IMR-90 (cell line): ENCODE results near the gene TPP1. TPM values are rescaled to one million over a fixed set of nuclear protein-coding genes. Genes with fewer than 3 reads are reported as not detected.

Experiments
- ATAC-seq: fragments of 200-7000 bp; cut with Tn5 transposase; 2 replicates; pipeline ENCODE4 v1.9.1; 2020; ENCODE audit warnings: low read depth, mild to moderate bottlenecking, moderate library complexity
- BruUV-seq: library from RNA; stranded (reverse); fragments of 400-500 nt; replicated peaks from 2 replicates; lab custom pipeline; 2021; lab: Mats Ljungman, UMichigan
- CTCF ChIA-PET: fragments of 300-600 bp; formaldehyde crosslinking; extraction: SDS; loops from one replicate; lab custom pipeline; 2021; ENCODE audit warnings: antibody characterized with exemption; lab: Yijun Ruan, JAX
- POLR2A ChIA-PET: fragments of 300-600 bp; sonication (Branson Sonifier 250); formaldehyde crosslinking; loops from one replicate; lab custom pipeline; 2022; ENCODE audit warnings: antibody characterized with exemption; ENCODE audit not compliant: unreplicated experiment; lab: Charles Lee
- DNase-seq: peaks from one replicate; pipeline ENCODE4 v3.0.0; 2013
- H2AFZ ChIP-seq: replicated peaks from 2 replicates; pipeline ENCODE3; 2013; ENCODE audit warnings: low read length, mild to moderate bottlenecking; ENCODE audit not compliant: poor library complexity
- H2AK5ac ChIP-seq: 2 replicates; pipeline ENCODE4 v1.6.1; 2013; ENCODE audit warnings: low read depth, low read length, inconsistent platforms
- H2AK9ac ChIP-seq: replicated peaks from 2 replicates; pipeline ENCODE3; 2013; ENCODE audit warnings: mild to moderate bottlenecking, low read depth, low read length, moderate library complexity; ENCODE audit not compliant: poor library complexity
- H2BK120ac ChIP-seq: 2 replicates; pipeline ENCODE4 v1.6.1; 2013; ENCODE audit warnings: low read depth, low read length, inconsistent platforms
- H2BK15ac ChIP-seq: 3 replicates; pipeline ENCODE4 v1.6.1; 2013; ENCODE audit warnings: low read depth, low read length, inconsistent platforms
- H2BK20ac ChIP-seq: 2 replicates; pipeline ENCODE4 v1.6.1; 2013; ENCODE audit warnings: low read depth, mild to moderate bottlenecking, inconsistent platforms, low read length, moderate library complexity
- H2BK5ac ChIP-seq: 2 replicates; pipeline ENCODE4 v1.6.1; 2013; ENCODE audit warnings: mild to moderate bottlenecking, low read depth, low read length, inconsistent platforms; ENCODE audit not compliant: poor library complexity, severe bottlenecking
- H3K14ac ChIP-seq: replicated peaks from 2 replicates; pipeline ENCODE4 v1.6.1; 2013; ENCODE audit warnings: low read depth, low read length, inconsistent platforms
- H3K18ac ChIP-seq: 2 replicates; pipeline ENCODE4 v1.6.1; 2013; ENCODE audit warnings: low read depth, low read length, control low read depth
- H3K23ac ChIP-seq: 2 replicates; pipeline ENCODE4 v1.6.1; 2013; ENCODE audit warnings: low read depth, low read length, inconsistent platforms
- H3K27ac ChIP-seq: 2 replicates; pipeline ENCODE4 v1.5.1; 2013; ENCODE audit warnings: mild to moderate bottlenecking, control low read depth, low read length; ENCODE audit not compliant: insufficient read depth
- H3K27me3 ChIP-seq: 2 replicates; pipeline ENCODE4 v1.6.1; 2013; ENCODE audit warnings: low read length; ENCODE audit not compliant: control insufficient read depth, insufficient read depth
- H3K36me3 ChIP-seq: 2 replicates; pipeline ENCODE4 v1.6.1; 2013; ENCODE audit warnings: low read length, mixed read lengths; ENCODE audit not compliant: control insufficient read depth, insufficient read depth
- H3K4ac ChIP-seq: 2 replicates; pipeline ENCODE4 v1.6.1; 2013; ENCODE audit warnings: low read depth, low read length, inconsistent platforms
- H3K4me1 ChIP-seq: 2 replicates; pipeline ENCODE4 v1.6.1; 2013; ENCODE audit warnings: low read length, mixed read lengths; ENCODE audit not compliant: control insufficient read depth, insufficient read depth
- H3K4me2 ChIP-seq: 2 replicates; pipeline ENCODE4 v1.6.1; 2013; ENCODE audit warnings: low read depth, mild to moderate bottlenecking, control low read depth, low read length, moderate library complexity
- H3K4me3 ChIP-seq: 2 replicates; pipeline ENCODE4 v1.5.1; 2013; ENCODE audit warnings: low read depth, mild to moderate bottlenecking, control low read depth, low read length, moderate library complexity; ENCODE audit not compliant: insufficient read depth
- H3K56ac ChIP-seq: 2 replicates; pipeline ENCODE4 v1.6.1; 2013; ENCODE audit warnings: low read length, inconsistent platforms; ENCODE audit not compliant: insufficient read depth; ENCODE audit errors: extremely low read depth
- H3K79me1 ChIP-seq, 2 experiments: 2 replicates each; pipeline ENCODE4 v1.6.1; 2013; ENCODE audit warnings: low read length in 2 of 2, inconsistent platforms in 1 of 2, low read depth in 1 of 2
- H3K9ac ChIP-seq: 2 replicates; pipeline ENCODE4 v1.6.1; 2013; ENCODE audit warnings: low read depth, low read length, control low read depth
- H3K9me1 ChIP-seq: 2 replicates; pipeline ENCODE4 v1.6.1; 2013; ENCODE audit warnings: low read length, inconsistent platforms; ENCODE audit not compliant: insufficient read depth
- H3K9me3 ChIP-seq: 2 replicates; pipeline ENCODE4 v1.6.1; 2013; ENCODE audit warnings: low read length; ENCODE audit not compliant: control insufficient read depth, insufficient read depth
- H4K20me1 ChIP-seq: 2 replicates; pipeline ENCODE4 v1.6.1; 2013; ENCODE audit warnings: low read length, inconsistent platforms; ENCODE audit not compliant: insufficient read depth
- H4K5ac ChIP-seq: 2 replicates; pipeline ENCODE4 v1.6.1; 2013; ENCODE audit warnings: mild to moderate bottlenecking, low read depth, low read length, control low read depth
- H4K8ac ChIP-seq, 2 experiments: 2 replicates each; pipeline ENCODE4 v1.6.1; 2013; ENCODE audit warnings: low read depth in 2 of 2, low read length in 2 of 2, control low read depth in 1 of 2, inconsistent platforms in 1 of 2
- H4K91ac ChIP-seq: 2 replicates; pipeline ENCODE4 v1.6.1; 2013; ENCODE audit warnings: low read depth, low read length, inconsistent platforms; ENCODE audit not compliant: insufficient read depth
- BHLHE40 ChIP-seq: fragments of 150-350 bp; IDR thresholded peaks from 2 replicates; pipeline ENCODE4 v1.6.1; 2016; ENCODE audit warnings: mild to moderate bottlenecking, low read depth, low read length
- CEBPB ChIP-seq: IDR thresholded peaks from 2 replicates; pipeline ENCODE4 v1.6.1; 2012; ENCODE audit warnings: low read depth, low read length, improper control_type of control experiment
- CHD1 ChIP-seq: IDR thresholded peaks from 2 replicates; pipeline ENCODE4 v1.6.1; 2012; ENCODE audit warnings: low read depth, low read length, improper control_type of control experiment
- CTCF ChIP-seq: conservative IDR thresholded peaks from 2 replicates; pipeline ENCODE4 v1.5.1; 2012; ENCODE audit warnings: mild to moderate bottlenecking, low read depth, low read length, improper control_type of control experiment
- ELK1 ChIP-seq: fragments of 150-350 bp; IDR thresholded peaks from 2 replicates; pipeline ENCODE4 v1.6.1; 2016; ENCODE audit warnings: low read depth, mild to moderate bottlenecking, low read length, moderate library complexity, borderline replicate concordance
- FOS ChIP-seq: fragments of 150-350 bp; IDR thresholded peaks from 2 replicates; pipeline ENCODE4 v1.6.1; 2016; ENCODE audit warnings: low read depth, low read length
- MAFK ChIP-seq: IDR thresholded peaks from 2 replicates; pipeline ENCODE4 v1.6.1; 2012; ENCODE audit warnings: low read depth, low read length, improper control_type of control experiment
- MAZ ChIP-seq: IDR thresholded peaks from 2 replicates; pipeline ENCODE4 v1.6.1; 2012; ENCODE audit warnings: low read depth, mild to moderate bottlenecking, low read length, improper control_type of control experiment, moderate library complexity, borderline replicate concordance
- MXI1 ChIP-seq: IDR thresholded peaks from 2 replicates; pipeline ENCODE4 v1.6.1; 2012; ENCODE audit warnings: low read depth, mild to moderate bottlenecking, low read length, moderate library complexity, borderline replicate concordance
- NFE2L2 ChIP-seq: fragments of 150-350 bp; IDR thresholded peaks from 2 replicates; pipeline ENCODE4 v1.6.1; 2016; ENCODE audit warnings: low read depth, mild to moderate bottlenecking, low read length
- POLR2A ChIP-seq: IDR thresholded peaks from 2 replicates; pipeline ENCODE4 v1.6.1; 2012; ENCODE audit warnings: mild to moderate bottlenecking, low read depth, low read length
- RAD21 ChIP-seq: IDR thresholded peaks from 2 replicates; pipeline ENCODE4 v1.6.1; 2012; ENCODE audit warnings: low read length, improper control_type of control experiment
- RCOR1 ChIP-seq: IDR thresholded peaks from 2 replicates; pipeline ENCODE4 v1.6.1; 2012; ENCODE audit warnings: mild to moderate bottlenecking, low read length, improper control_type of control experiment; ENCODE audit not compliant: insufficient replicate concordance
- RFX5 ChIP-seq: IDR thresholded peaks from 2 replicates; pipeline ENCODE4 v1.8.0; 2012; ENCODE audit warnings: low read depth, mild to moderate bottlenecking, low read length, moderate library complexity
- SMC3 ChIP-seq: fragments of 150-350 bp; IDR thresholded peaks from 2 replicates; pipeline ENCODE4 v1.6.1; 2016; ENCODE audit warnings: low read depth, mild to moderate bottlenecking, antibody characterized with exemption, low read length, moderate library complexity
- WGBS, 2 experiments: methylation state at CpG; one replicate each; pipeline versions ENCODE4 v1.1.5 to v1.1.7; 2013; ENCODE audit warnings: missing lambda C conversion rate in 2 of 2; ENCODE audit not compliant: insufficient read length in 1 of 2; ENCODE audit errors: extremely low coverage in 2 of 2; 5-methylcytosine and 5-hydroxymethylcytosine counted together
- dilution Hi-C: fragments of 300-500 bp; cut with HindIII; formaldehyde crosslinking; loops from one replicate; pipeline ENCODE4 v1.14.3; 2018; ENCODE audit warnings: low sequenced_read_pairs; ENCODE audit not compliant: unreplicated experiment
- in situ Hi-C: fragments of 300-500 bp; cut with MboI; formaldehyde crosslinking; loops from 3 replicates; pipeline ENCODE4 v1.14.3; 2019; ENCODE audit warnings: low sequenced_read_pairs, inconsistent platforms, mixed read lengths
- intact Hi-C: fragments of 100-400 bp; cut with micrococcal nuclease; formaldehyde crosslinking; loops from 2 replicates; pipeline ENCODE4 v1.10.0; 2022
- polyA plus RNA-seq, 3 experiments: library from polyadenylated mRNA; depleted of rRNA; stranded (reverse); fragments of >200 nt; gene quantifications; 2 replicates each; pipeline ENCODE4 v1.2.3, GENCODE V29; 2012; ENCODE audit warnings: low replicate concordance in 1 of 3
- total RNA-seq: library from RNA; depleted of rRNA; stranded (reverse); fragments of >200 nt; gene quantifications from 2 replicates; pipeline ENCODE4 v1.2.3, GENCODE V29; 2012
- TF ChIP-seq, protein P1 (sequence below): fragments of 150-350 bp; IDR thresholded peaks from 2 replicates; pipeline ENCODE4 v1.6.1; 2017; ENCODE audit warnings: mild to moderate bottlenecking, antibody characterized with exemption, low read length, low read depth

Gene TPP1
- total and polyA plus RNA-seq, 2 of the 4 experiments (the other 2 are of a cell fraction), result 33.5 to 108 TPM

GRCh38 chr11:6629573-6629891 lies 10.3 kb upstream of the TPP1 start:
- H2BK20ac ChIP-seq, result no peak overlapping the region
- ChIA-PET POLR2A (no interaction called here), CTCF (no interaction called here)
- no peaks in the 10 kb centered on the region for H3K27me3 ChIP-seq
- ATAC-seq (no peak), DNase-seq (no peak)
- no peaks in the 10 kb centered on the region for H4K20me1 ChIP-seq
- no peaks in the 10 kb centered on the region for H3K9me1 ChIP-seq
- no peak overlapping the region for H2AK9ac ChIP-seq
- H3K56ac ChIP-seq, result no peak overlapping the region
- H3K79me1 ChIP-seq, result no peaks in the 10 kb centered on the region
- H2BK120ac ChIP-seq, result no peak overlapping the region
- H4K5ac ChIP-seq, result no peak overlapping the region
- BruUV-seq, result no TSS peak
- H3K9ac ChIP-seq, result no peak overlapping the region
- no peak overlapping the region for H3K4ac ChIP-seq
- H4K8ac ChIP-seq, result no peak overlapping the region
- H3K36me3 ChIP-seq, result peaks cover 75% of the 10 kb centered on the region
- no peak overlapping the region for H3K23ac ChIP-seq
- H4K91ac ChIP-seq, result no peak overlapping the region
- H3K4me3 ChIP-seq, result no peak overlapping the region
- H3K9me3 ChIP-seq, result no peaks in the 10 kb centered on the region
- no peak overlapping the region for H3K14ac ChIP-seq
- intact Hi-C loops (no loop called here), dilution Hi-C loops (no loop called here), in situ Hi-C loops (no loop called here)
- no peak overlapping the region for H3K27ac ChIP-seq
- no peak overlapping the region for H2AFZ ChIP-seq
- H2AK5ac ChIP-seq, result no peak overlapping the region
- H3K18ac ChIP-seq, result no peak overlapping the region
- H3K4me2 ChIP-seq, result no peak overlapping the region
- no peak overlapping the region for H2BK15ac ChIP-seq
- no peaks in the 10 kb centered on the region for H3K4me1 ChIP-seq
- H2BK5ac ChIP-seq, result no peak overlapping the region
- 95% methylated on average over 16 of the region's 24 CpGs; no CpG with 5 or more reads in 1 of the 2 experiments for WGBS, 2 experiments
- TF ChIP-seq RFX5 (no peak), SMC3 (no peak), RCOR1 (no peak), MAFK (no peak), CHD1 (no peak), CTCF (no peak), MXI1 (no peak), RAD21 (no peak), POLR2A (no peak), MAZ (no peak), NFE2L2 (no peak), FOS (no peak), BHLHE40 (no peak), CEBPB (no peak), ELK1 (no peak)
- TF ChIP-seq, protein P1, sequence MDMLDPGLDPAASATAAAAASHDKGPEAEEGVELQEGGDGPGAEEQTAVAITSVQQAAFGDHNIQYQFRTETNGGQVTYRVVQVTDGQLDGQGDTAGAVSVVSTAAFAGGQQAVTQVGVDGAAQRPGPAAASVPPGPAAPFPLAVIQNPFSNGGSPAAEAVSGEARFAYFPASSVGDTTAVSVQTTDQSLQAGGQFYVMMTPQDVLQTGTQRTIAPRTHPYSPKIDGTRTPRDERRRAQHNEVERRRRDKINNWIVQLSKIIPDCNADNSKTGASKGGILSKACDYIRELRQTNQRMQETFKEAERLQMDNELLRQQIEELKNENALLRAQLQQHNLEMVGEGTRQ, result no peak
